ENCODE results near the gene TIMM44.
"Not testable (repeated sequence)": the region's sequence is repeated elsewhere in the genome, so short reads cannot be mapped to it uniquely, and the experiment has no call there.

TIMM44 gene

GRCh38 chr19:7975037-7975436 lies 31.6 kb upstream of the TIMM44 start:
- no peak for DNase-seq

- DNase-seq: no peak
These were observed 30.4 kb upstream of the TIMM44 start for GRCh38 chr19:7973883-7974282.

GRCh38 chr19:7971553-7972520 lies 28.4 kb upstream of the TIMM44 start:
- DNase-seq: no peak

- peak; percentile 32 to 57 for DNase-seq
These were observed 27.4 kb upstream of the TIMM44 start for GRCh38 chr19:7970716-7971448.

- DNase-seq: no peak
These were observed 26.1 kb upstream of the TIMM44 start for GRCh38 chr19:7969555-7969939.

GRCh38 chr19:7968796-7969554 lies 25.5 kb upstream of the TIMM44 start:
- no peak for DNase-seq

- DNase-seq: no peak
These were observed 24.7 kb upstream of the TIMM44 start for GRCh38 chr19:7968008-7968795.

GRCh38 chr19:7965921-7966665 lies 22.6 kb upstream of the TIMM44 start:
- DNase-seq: no peak

GRCh38 chr19:7965259-7965841 lies 21.9 kb upstream of the TIMM44 start:
- no peak for DNase-seq

- no peak for DNase-seq
These were observed 20.1 kb upstream of the TIMM44 start for GRCh38 chr19:7963566-7963965.

GRCh38 chr19:7962644-7963268 lies 19.3 kb upstream of the TIMM44 start:
- DNase-seq: no peak

- DNase-seq: no peak
These were observed 18.6 kb upstream of the TIMM44 start for GRCh38 chr19:7961920-7962626.

GRCh38 chr19:7961082-7961481 lies 17.6 kb upstream of the TIMM44 start:
- not testable (repeated sequence) for DNase-seq

GRCh38 chr19:7959211-7959610 lies 15.7 kb upstream of the TIMM44 start:
- DNase-seq: no peak

- DNase-seq: no peak
These were observed 12.2 kb upstream of the TIMM44 start for GRCh38 chr19:7955696-7956095.

- DNase-seq: no peak
These were observed 10.1 kb upstream of the TIMM44 start for GRCh38 chr19:7953576-7953975.

GRCh38 chr19:7953060-7953459 lies 9.6 kb upstream of the TIMM44 start:
- no peak for DNase-seq

GRCh38 chr19:7947939-7948338 lies 4.5 kb upstream of the TIMM44 start:
- no peak for DNase-seq

- peak; percentile 87 to 95 for DNase-seq
These were observed 803 bp upstream of the TIMM44 start for GRCh38 chr19:7944177-7944761.

GRCh38 chr19:7942981-7943443 lies 454 bp downstream of the TIMM44 start:
- no peak for DNase-seq
